ENCODE results near the gene STRBP. TPM values are rescaled to one million over a fixed set of nuclear protein-coding genes. Genes with fewer than 3 reads are reported as not detected.

Gene STRBP
- total RNA-seq, 1 donor from 2014 or later: 99.4 TPM

GRCh38 chr9:123135430-123135829, 133.0 kb downstream of the STRBP start:
- Histone ChIP-seq H3K36me3 (peaks cover 4% of the 10 kb centered on the region), H3F3A (ENCODE audit: low read depth) (no peaks in the 10 kb centered on the region), H3K4me3 (no peak overlapping the region), H3K27ac (no peak overlapping the region), H3K9ac (no peak overlapping the region), H4K20me1 (ENCODE audit: low read depth) (no peaks in the 10 kb centered on the region), H2AFZ (replicated peaks) (no peak overlapping the region), H3K9me3 (ENCODE audit: low read depth) (no peaks in the 10 kb centered on the region), H3K4me2 (no peak overlapping the region), H3K79me2 (ENCODE audit: low read depth) (no peaks in the 10 kb centered on the region), H3K27me3 (no peaks in the 10 kb centered on the region), H3K4me1 (no peaks in the 10 kb centered on the region)
- no peak for DNase-seq (ENCODE audit: low spot score)
- H3K4me1 Mint-ChIP-seq: no peaks in the 10 kb centered on the region
- no peaks in the 10 kb centered on the region for H3K9me3 Mint-ChIP-seq
- no peaks in the 10 kb centered on the region for H3K27me3 Mint-ChIP-seq (ENCODE audit: insufficient read depth, low read depth)
- H3K27ac Mint-ChIP-seq: no peak overlapping the region
- H3K4me3 Mint-ChIP-seq: no peak overlapping the region
- no peak for TF ChIP-seq EZH2phosphoT487 (IDR thresholded peaks at IDR 0.05)
- H3K36me3 Mint-ChIP-seq: peaks cover 4% of the 10 kb centered on the region

GRCh38 chr9:123132696-123133095, 135.7 kb downstream of the STRBP start:
- DNase-seq (ENCODE audit: low spot score): no peak
- Histone ChIP-seq H2AFZ (replicated peaks) (no peak overlapping the region), H4K20me1 (ENCODE audit: low read depth) (no peaks in the 10 kb centered on the region), H3K4me1 (no peaks in the 10 kb centered on the region), H3K79me2 (ENCODE audit: low read depth) (no peaks in the 10 kb centered on the region), H3K27me3 (no peaks in the 10 kb centered on the region), H3K27ac (no peak overlapping the region), H3K9me3 (ENCODE audit: low read depth) (no peaks in the 10 kb centered on the region), H3K4me3 (no peak overlapping the region), H3K4me2 (no peak overlapping the region), H3F3A (ENCODE audit: low read depth) (no peaks in the 10 kb centered on the region), H3K9ac (no peak overlapping the region), H3K36me3 (peaks cover 4% of the 10 kb centered on the region)
- Mint-ChIP-seq H3K36me3 (peaks cover 10% of the 10 kb centered on the region), H3K4me1 (no peaks in the 10 kb centered on the region), H3K27me3 (ENCODE audit: insufficient read depth, low read depth) (no peaks in the 10 kb centered on the region), H3K4me3 (no peak overlapping the region), H3K9me3 (no peaks in the 10 kb centered on the region), H3K27ac (no peak overlapping the region)
- no peak for TF ChIP-seq EZH2phosphoT487 (IDR thresholded peaks at IDR 0.05)
- TF ChIP-seq EZH2 (IDR thresholded peaks at IDR 0.05): no peak
- TF ChIP-seq CTCF (IDR thresholded peaks at IDR 0.05): no peak

GRCh38 chr9:123131993-123132392, 136.4 kb downstream of the STRBP start:
- no peak for DNase-seq (ENCODE audit: low spot score)
- H3K27me3 ChIP-seq: no peaks in the 10 kb centered on the region
- peak overlapping the region; percentile 1 for H3K27ac ChIP-seq
- Mint-ChIP-seq H3K9me3 (no peaks in the 10 kb centered on the region), H3K36me3 (peaks cover 10% of the 10 kb centered on the region), H3K27me3 (ENCODE audit: insufficient read depth, low read depth) (no peaks in the 10 kb centered on the region), H3K4me3 (no peak overlapping the region), H3K27ac (no peak overlapping the region), H3K4me1 (no peaks in the 10 kb centered on the region)
- no peaks in the 10 kb centered on the region for H4K20me1 ChIP-seq (ENCODE audit: low read depth)
- no peaks in the 10 kb centered on the region for H3F3A ChIP-seq (ENCODE audit: low read depth)
- no peak overlapping the region for H3K4me3 ChIP-seq
- no peak overlapping the region for H3K4me2 ChIP-seq
- no peak for TF ChIP-seq EZH2phosphoT487 (IDR thresholded peaks at IDR 0.05)
- TF ChIP-seq CTCF (IDR thresholded peaks at IDR 0.05): no peak
- TF ChIP-seq EZH2 (IDR thresholded peaks at IDR 0.05): no peak
- H3K9me3 ChIP-seq (ENCODE audit: low read depth): no peaks in the 10 kb centered on the region
- no peak overlapping the region for H3K9ac ChIP-seq
- peaks cover 4% of the 10 kb centered on the region for H3K36me3 ChIP-seq
- no peaks in the 10 kb centered on the region for H3K4me1 ChIP-seq
- H2AFZ ChIP-seq (replicated peaks): no peak overlapping the region
- H3K79me2 ChIP-seq (ENCODE audit: low read depth): no peaks in the 10 kb centered on the region

- no peaks in the 10 kb centered on the region for H3K9me3 ChIP-seq (ENCODE audit: low read depth)
- no peaks in the 10 kb centered on the region for H3K4me1 Mint-ChIP-seq
- H3K4me3 Mint-ChIP-seq: no peak overlapping the region
- no peak overlapping the region for H3K4me2 ChIP-seq
- H3K79me2 ChIP-seq (ENCODE audit: low read depth): no peaks in the 10 kb centered on the region
- no peak overlapping the region for H3K9ac ChIP-seq
- peaks cover 10% of the 10 kb centered on the region for H3K36me3 Mint-ChIP-seq
- TF ChIP-seq EZH2 (IDR thresholded peaks at IDR 0.05): no peak
- TF ChIP-seq EZH2phosphoT487 (IDR thresholded peaks at IDR 0.05): no peak
- no peak for TF ChIP-seq CTCF (IDR thresholded peaks at IDR 0.05)
- no peaks in the 10 kb centered on the region for H3K27me3 Mint-ChIP-seq (ENCODE audit: insufficient read depth, low read depth)
- peaks cover 4% of the 10 kb centered on the region for H3K36me3 ChIP-seq
- H3K27ac Mint-ChIP-seq: no peak overlapping the region
- H3K27me3 ChIP-seq: no peaks in the 10 kb centered on the region
- peak overlapping the region; percentile 1 for H3K27ac ChIP-seq
- H3K4me3 ChIP-seq: no peak overlapping the region
- no peak overlapping the region for H2AFZ ChIP-seq (replicated peaks)
- H3K4me1 ChIP-seq: no peaks in the 10 kb centered on the region
- DNase-seq (ENCODE audit: low spot score): peak; percentile 15
- no peaks in the 10 kb centered on the region for H3K9me3 Mint-ChIP-seq
- H4K20me1 ChIP-seq (ENCODE audit: low read depth): no peaks in the 10 kb centered on the region
- H3F3A ChIP-seq (ENCODE audit: low read depth): no peaks in the 10 kb centered on the region
Measured at GRCh38 chr9:123131258-123131657, 137.1 kb downstream of the STRBP start.
